Measurements from ENCODE around the gene WDFY4.

DNA sequence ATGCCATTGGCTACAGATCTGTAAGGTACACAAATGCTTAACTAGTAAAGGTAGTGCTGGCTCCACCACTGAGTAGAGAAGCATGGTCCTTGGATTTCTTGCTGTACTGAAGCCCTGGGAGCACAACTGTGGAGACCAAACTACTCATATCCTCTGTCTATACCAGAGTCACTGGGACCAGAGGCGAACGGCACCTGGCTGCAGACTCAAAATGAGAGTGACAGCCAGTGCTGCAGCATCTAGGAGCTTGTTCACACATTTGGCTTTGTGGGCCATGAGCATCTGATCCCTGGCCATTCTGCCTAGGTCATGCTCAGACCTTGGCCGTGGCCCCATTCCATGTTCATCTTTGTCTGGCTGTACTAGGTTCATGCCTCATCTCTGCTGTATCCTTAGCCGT is 223.1 kb downstream of the WDFY4 start:
- TF ChIP-seq, protein P1, sequence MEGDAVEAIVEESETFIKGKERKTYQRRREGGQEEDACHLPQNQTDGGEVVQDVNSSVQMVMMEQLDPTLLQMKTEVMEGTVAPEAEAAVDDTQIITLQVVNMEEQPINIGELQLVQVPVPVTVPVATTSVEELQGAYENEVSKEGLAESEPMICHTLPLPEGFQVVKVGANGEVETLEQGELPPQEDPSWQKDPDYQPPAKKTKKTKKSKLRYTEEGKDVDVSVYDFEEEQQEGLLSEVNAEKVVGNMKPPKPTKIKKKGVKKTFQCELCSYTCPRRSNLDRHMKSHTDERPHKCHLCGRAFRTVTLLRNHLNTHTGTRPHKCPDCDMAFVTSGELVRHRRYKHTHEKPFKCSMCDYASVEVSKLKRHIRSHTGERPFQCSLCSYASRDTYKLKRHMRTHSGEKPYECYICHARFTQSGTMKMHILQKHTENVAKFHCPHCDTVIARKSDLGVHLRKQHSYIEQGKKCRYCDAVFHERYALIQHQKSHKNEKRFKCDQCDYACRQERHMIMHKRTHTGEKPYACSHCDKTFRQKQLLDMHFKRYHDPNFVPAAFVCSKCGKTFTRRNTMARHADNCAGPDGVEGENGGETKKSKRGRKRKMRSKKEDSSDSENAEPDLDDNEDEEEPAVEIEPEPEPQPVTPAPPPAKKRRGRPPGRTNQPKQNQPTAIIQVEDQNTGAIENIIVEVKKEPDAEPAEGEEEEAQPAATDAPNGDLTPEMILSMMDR (IDR thresholded peaks at IDR 0.05): no peak
- TF ChIP-seq POLR2A (IDR thresholded peaks at IDR 0.05): no peak
